GM18907 (cell line): ENCODE measurements around the gene PDE11A.

Experiments used
- ATAC-seq: cut with Tn5 transposase; IDR thresholded peaks from one replicate; pipeline ENCODE4 v1.9.1; 2021; ENCODE audit warnings: mild to moderate bottlenecking, moderate library complexity; ENCODE audit not compliant: unreplicated experiment

The PDE11A gene

DNA sequence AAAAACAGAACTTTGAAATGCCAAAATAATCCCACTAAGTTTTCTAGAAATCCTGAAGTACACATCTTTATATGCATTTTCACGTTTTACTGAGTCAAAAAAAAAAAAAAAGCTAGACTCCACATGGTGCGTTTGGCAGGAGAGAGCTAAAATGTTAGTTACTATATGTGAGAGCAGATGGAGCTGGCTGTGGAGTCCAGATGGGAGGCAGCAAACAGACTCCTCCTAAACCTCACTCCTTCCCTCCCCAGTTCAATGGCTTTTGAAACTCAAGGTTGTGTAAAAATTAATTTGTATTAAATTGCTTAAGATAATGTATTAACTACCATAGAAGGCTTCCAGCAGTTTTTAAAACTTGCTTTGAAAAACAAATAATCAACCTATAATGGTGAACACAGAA, 431.2 kb downstream of the PDE11A start:
- no peak for ATAC-seq

- no peak for ATAC-seq
Observed at GRCh38 chr2:177640423-177640822, 432.2 kb downstream of the PDE11A start.

DNA sequence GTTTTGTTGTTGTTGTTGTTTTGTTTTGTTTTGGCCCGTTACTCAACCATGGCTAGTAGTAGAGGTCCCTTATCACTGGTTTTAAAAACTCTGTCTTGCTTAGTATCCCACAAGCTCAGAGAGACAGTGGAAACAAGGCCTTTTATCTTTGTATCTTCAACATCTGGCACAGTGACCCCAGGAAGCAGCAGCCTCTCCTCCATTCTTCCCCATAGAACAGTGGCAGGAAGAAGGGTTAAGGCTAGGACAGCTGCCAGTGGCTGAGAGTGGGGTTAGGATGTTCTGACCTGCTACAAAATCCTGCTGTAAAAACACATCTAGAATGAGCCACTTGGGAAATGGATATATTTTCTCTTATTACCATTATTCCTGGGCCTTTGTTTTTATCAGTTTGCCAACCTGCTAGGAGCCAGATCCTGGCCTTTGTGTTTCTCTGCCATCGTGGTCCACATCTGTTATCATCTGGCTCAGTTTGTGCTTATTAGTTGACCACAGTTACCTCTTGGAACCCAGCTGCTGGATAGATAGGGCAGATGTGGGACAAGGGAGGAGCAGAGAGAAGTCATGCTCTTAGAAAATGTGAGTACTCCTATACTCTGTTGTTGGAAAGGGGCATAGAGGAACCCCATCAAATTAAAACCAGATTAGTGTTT, 433.2 kb downstream of the PDE11A start:
- ATAC-seq, result no peak

GRCh38 chr2:177638507-177638906, 434.1 kb downstream of the PDE11A start:
- no peak for ATAC-seq

- no peak for ATAC-seq
Observed at GRCh38 chr2:177636672-177637071, 435.9 kb downstream of the PDE11A start.

DNA sequence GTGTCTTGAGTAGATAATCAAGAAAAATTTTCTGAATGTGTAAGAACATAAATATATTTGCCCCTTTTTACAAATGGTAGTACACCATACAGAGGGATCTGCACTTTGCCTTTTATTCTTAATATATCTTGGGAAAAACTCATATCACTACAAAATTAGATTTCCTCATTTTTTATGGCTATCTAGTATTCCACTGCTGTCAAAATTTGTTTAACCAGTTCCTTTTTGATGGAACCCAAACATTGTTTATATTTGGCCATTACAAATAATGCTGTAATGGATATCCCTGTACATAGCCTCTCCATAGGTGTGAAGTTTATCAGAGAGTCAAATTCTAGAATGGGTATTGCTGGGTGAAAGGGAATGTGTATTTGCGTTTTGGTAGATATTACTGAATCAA, 436.9 kb downstream of the PDE11A start:
- no peak for ATAC-seq

DNA sequence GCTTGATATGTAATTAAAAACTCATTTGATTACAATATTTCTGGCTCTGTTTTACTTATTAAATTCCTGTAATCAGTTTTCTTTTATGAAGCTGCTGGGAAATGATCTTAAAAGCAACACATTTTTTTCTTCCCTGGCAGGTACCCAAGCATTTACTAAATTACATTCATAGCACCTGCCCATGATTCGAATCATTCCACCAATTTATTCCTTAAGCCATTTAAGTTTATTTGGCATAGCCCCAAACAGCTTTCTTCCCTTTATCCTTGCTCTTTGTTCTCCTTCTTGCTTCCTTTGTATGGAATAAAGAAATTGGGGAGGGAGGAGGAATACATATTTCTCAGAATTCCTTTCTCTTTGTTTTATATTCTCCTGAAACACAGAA, 438.7 kb downstream of the PDE11A start:
- ATAC-seq, result no peak

- no peak for ATAC-seq
Observed at GRCh38 chr2:177633111-177633510, 439.5 kb downstream of the PDE11A start.

DNA sequence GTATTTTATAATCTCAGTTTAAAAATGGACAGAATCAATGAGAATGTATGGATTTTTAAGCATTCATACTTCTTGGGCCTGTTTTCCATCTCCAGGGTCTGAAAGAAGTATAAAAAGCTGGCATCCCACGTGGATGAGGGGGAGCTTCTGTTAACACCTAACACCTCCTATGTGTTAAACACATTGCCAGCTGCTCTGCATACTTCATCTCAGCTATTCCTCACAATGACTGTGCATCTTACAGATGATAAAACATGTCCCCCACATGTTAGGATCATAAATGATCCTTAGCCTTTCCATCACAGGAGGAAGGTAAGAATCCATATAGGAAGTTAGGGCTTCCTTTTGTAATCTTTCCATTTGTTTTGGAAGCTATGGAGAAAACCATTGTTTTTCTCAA, 440.9 kb downstream of the PDE11A start:
- no peak for ATAC-seq

GRCh38 chr2:177629357-177630024, 443.1 kb downstream of the PDE11A start:
- ATAC-seq, result no peak

- no peak for ATAC-seq
Observed at GRCh38 chr2:177628831-177629230, 443.7 kb downstream of the PDE11A start.

GRCh38 chr2:177625744-177626650, 446.6 kb downstream of the PDE11A start:
- no peak for ATAC-seq

GRCh38 chr2:177622521-177622920, 450.1 kb downstream of the PDE11A start:
- ATAC-seq, result no peak

- no peak for ATAC-seq
Observed at GRCh38 chr2:177619986-177620385, 452.6 kb downstream of the PDE11A start.

DNA sequence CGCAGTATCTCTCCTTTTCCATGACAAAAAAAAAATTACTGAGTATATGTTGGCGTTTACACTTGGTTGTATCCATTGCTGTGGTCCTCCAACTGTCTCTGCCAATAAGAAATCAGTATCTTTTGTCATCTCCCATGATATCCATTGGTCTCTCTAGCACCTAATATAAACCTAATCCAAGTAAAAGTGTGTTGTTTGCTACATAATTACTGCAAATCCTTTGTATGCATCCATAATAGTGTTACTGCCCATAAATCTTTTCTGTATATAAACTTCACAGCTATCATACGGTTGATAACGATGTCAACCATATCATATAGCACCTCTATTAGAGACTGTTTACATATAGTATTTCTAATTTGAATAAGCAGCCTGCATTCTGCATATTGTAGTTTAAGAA, 453.1 kb downstream of the PDE11A start:
- no peak for ATAC-seq

DNA sequence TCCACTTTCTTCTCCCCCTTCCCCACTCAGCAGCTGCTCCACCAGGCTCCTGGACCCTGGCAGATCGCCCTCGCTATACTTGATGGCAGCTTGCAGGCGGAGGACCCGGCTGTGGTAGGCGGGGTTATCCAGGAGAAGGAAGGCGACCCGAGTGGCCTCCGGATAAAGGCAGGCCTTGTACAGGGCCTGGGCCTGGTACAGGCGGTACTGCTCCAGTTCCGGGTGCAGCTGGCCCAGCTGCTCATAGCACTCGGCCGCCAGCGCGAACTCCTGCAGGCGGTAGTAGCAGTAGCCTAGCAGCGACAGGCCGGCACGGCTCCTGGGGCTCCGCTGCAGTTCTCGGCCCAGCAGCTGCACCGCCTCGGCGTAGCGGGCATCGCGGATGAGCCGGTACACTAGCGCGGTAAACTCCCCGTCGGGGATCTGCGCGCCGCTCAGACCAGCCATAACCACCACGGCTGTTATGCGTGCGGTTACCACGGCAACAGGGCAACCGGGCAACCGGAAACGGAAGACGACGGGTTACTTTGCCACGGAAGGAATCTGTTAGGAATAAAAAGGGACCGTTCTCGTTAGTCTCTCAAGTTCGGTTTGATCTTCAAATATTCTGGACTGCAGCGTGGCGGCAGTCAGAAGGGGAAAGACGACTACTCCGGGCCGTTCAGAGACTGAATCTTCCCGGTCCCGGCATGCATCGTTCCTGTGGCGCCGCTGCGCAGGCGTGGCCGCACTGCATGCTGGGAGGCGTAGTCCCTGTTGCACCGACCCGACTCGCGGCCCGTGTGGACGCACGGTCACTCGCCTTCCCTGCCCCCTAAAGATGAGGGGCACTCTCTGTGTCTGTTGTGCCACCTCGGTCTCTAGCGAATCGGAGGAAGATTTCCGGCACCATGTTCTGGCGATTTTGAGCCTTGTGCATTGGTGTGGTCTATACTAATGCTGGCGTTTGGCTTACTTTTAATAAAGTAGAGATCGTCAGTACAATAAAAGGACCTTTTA, 454.0 kb downstream of the PDE11A start:
- peak; percentile 97 for ATAC-seq

DNA sequence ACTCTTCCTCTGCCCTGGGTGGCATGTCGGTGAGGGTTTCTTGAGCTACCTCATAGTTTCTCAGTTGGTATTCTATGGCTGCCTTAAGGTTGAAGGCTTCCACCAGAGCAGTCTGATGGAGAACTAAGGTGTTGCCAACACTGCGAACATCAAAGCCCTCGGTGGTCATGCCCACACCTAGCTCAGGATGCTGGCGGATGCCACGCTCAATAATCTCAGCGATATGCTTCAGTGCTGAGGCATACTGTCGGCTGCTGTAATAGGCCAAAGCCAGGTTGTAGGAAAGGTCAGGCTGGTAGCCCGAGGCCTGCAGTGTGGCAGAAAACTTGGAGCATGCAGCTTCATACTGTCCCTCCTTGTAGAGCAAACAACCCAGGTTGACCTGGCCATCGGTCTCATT, 454.7 kb downstream of the PDE11A start:
- ATAC-seq, result no peak

GRCh38 chr2:177616731-177617130, 455.8 kb downstream of the PDE11A start:
- ATAC-seq, result no peak

- no peak for ATAC-seq
Observed at GRCh38 chr2:177616066-177616465, 456.5 kb downstream of the PDE11A start.

DNA sequence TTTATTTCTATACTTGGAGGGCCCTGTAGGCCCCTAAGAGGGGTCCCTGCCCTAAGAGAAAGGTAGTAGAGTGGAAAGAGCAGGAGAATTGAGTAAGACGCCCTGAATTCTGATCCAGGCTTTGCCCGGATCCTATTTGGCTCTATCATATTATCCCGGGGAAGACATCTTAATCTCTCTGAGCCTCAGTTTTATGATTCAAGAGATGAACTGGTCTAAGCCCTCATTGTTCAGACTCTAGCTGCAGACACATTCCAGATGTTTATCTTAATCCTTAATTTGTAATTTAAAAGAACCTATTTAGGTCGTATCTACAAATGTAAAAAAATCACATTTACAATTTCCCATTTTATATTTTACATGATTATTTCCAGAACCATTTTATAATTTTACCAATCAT, 459.9 kb downstream of the PDE11A start:
- ATAC-seq, result no peak
